Neuronal stem cell (in vitro differentiated cells): Measurements from ENCODE around the gene CFAP97D2.

Source experiments
- DNase-seq: peaks from one replicate; pipeline ENCODE4 v3.0.0-alpha.2; 2013; ENCODE audit warnings: low spot score
- H2AFZ ChIP-seq: one replicate; pipeline ENCODE4 v1.6.1; 2013; ENCODE audit warnings: mild to moderate bottlenecking, low read length, inconsistent platforms
- H2AK5ac ChIP-seq: 2 replicates; pipeline ENCODE4 v1.6.1; 2013; ENCODE audit warnings: low read depth, mild to moderate bottlenecking, inconsistent platforms, low read length, moderate library complexity, mixed read lengths
- H2BK120ac ChIP-seq: 2 replicates; pipeline ENCODE4 v1.6.1; 2013; ENCODE audit warnings: low read depth, mild to moderate bottlenecking, inconsistent platforms, low read length, moderate library complexity, mixed read lengths
- H2BK12ac ChIP-seq: one replicate; pipeline ENCODE4 v1.6.1; 2013; ENCODE audit warnings: low read length, inconsistent platforms
- H2BK15ac ChIP-seq: 2 replicates; pipeline ENCODE4 v1.6.1; 2013; ENCODE audit warnings: mild to moderate bottlenecking, low read length, inconsistent platforms, mixed read lengths
- H2BK5ac ChIP-seq: one replicate; pipeline ENCODE4 v1.6.1; 2013; ENCODE audit warnings: inconsistent platforms, mild to moderate bottlenecking, low read length, moderate library complexity
- H3K14ac ChIP-seq: one replicate; pipeline ENCODE4 v1.6.1; 2013; ENCODE audit warnings: low read length, inconsistent platforms
- H3K18ac ChIP-seq: 2 replicates; pipeline ENCODE4 v1.6.1; 2013; ENCODE audit warnings: low read length, inconsistent platforms
- H3K23ac ChIP-seq: 2 replicates; pipeline ENCODE4 v1.6.1; 2013; ENCODE audit warnings: low read depth, mild to moderate bottlenecking, mixed read lengths, low read length, inconsistent platforms; ENCODE audit not compliant: poor library complexity
- H3K27ac ChIP-seq: replicated peaks from 3 replicates; pipeline ENCODE4 v1.5.1; 2013; ENCODE audit warnings: low read length, inconsistent platforms
- H3K27me3 ChIP-seq, 3 experiments: 2 replicates each; pipeline ENCODE4 v1.6.1; 2013; ENCODE audit warnings: low read length in 3 of 3, mild to moderate bottlenecking in 2 of 3, inconsistent platforms in 1 of 3, low read depth in 1 of 3, mixed read lengths in 1 of 3, moderate library complexity in 1 of 3; ENCODE audit not compliant: control insufficient read depth in 3 of 3, insufficient read depth in 3 of 3
- H3K36me3 ChIP-seq, 2 donors: replicated peaks in 1 of 2; 2 replicates each; pipeline ENCODE4 v1.6.1; 2013; ENCODE audit warnings: low read length in 2 of 2; ENCODE audit not compliant: control insufficient read depth in 2 of 2, insufficient read depth in 2 of 2
- H3K4ac ChIP-seq: 2 replicates; pipeline ENCODE4 v1.6.1; 2013; ENCODE audit warnings: inconsistent platforms, mild to moderate bottlenecking, low read length, moderate library complexity
- H3K4me1 ChIP-seq, 2 donors: 1 replicate in 1 of 2; 2 replicates in 1 of 2; pipeline ENCODE4 v1.6.1; 2013; ENCODE audit warnings: low read length in 2 of 2, low read depth in 1 of 2; ENCODE audit not compliant: control insufficient read depth in 2 of 2, insufficient read depth in 1 of 2
- H3K4me2 ChIP-seq: one replicate; pipeline ENCODE4 v1.6.1; 2013; ENCODE audit warnings: mild to moderate bottlenecking, low read length, inconsistent platforms; ENCODE audit not compliant: insufficient read depth, poor library complexity, severe bottlenecking
- H3K4me3 ChIP-seq, 2 donors: 2 replicates each; pipeline ENCODE4 v1.5.1; 2013; ENCODE audit warnings: low read length in 2 of 2, mild to moderate bottlenecking in 2 of 2, inconsistent platforms in 1 of 2, moderate library complexity in 1 of 2
- H3K79me1 ChIP-seq: one replicate; pipeline ENCODE4 v1.6.1; 2013; ENCODE audit warnings: low read depth, mild to moderate bottlenecking, inconsistent platforms, low read length, moderate library complexity
- H3K9ac ChIP-seq: one replicate; pipeline ENCODE4 v1.6.1; 2013; ENCODE audit warnings: mild to moderate bottlenecking, low read depth, low read length, inconsistent platforms; ENCODE audit not compliant: poor library complexity
- H3K9me3 ChIP-seq, 2 donors: replicated peaks in 1 of 2; 2 replicates each; pipeline versions ENCODE3 to v1.6.1; 2013; ENCODE audit warnings: low read length in 2 of 2, mild to moderate bottlenecking in 2 of 2, inconsistent platforms in 1 of 2, low read depth in 1 of 2, mixed read lengths in 1 of 2, moderate library complexity in 1 of 2; ENCODE audit not compliant: control insufficient read depth in 2 of 2, insufficient read depth in 1 of 2
- H4K8ac ChIP-seq: one replicate; pipeline ENCODE4 v1.6.1; 2013; ENCODE audit warnings: low read depth, mild to moderate bottlenecking, inconsistent platforms, low read length, moderate library complexity
- H4K91ac ChIP-seq: one replicate; pipeline ENCODE4 v1.6.1; 2013; ENCODE audit warnings: low read length, low read depth, mild to moderate bottlenecking, inconsistent platforms; ENCODE audit not compliant: poor library complexity
- WGBS, 2 donors: extraction: QIAGEN DNeasy Blood & Tissue Kit; methylation state at CpG; one replicate each; pipeline ENCODE4 v1.1.7; 2013; ENCODE audit warnings: missing lambda C conversion rate in 2 of 2, mixed read lengths in 1 of 2; ENCODE audit not compliant: insufficient read length in 2 of 2, insufficient replicate concordance in 1 of 2; ENCODE audit errors: extremely low coverage in 2 of 2; 5-methylcytosine and 5-hydroxymethylcytosine counted together

Gene CFAP97D2

DNA sequence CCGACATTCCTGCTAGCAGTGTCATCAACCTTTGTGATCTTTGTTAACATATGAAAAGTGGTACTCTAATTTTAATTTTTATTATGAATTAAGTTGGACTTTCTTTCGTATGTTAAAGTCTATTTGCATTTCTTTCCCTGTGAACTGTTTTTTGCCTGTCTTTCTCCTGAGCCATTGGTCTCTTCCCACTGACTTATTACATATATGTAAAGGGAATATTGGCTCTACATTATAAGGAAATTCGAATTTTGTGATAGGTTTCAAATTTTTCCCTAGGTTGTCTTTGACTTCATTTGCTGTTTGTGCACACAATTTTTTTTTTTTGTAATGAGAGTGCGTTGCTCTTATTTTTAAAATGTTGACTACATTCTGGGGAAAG is 55.2 kb downstream of the CFAP97D2 start:
- Histone ChIP-seq H3K27ac (no peak overlapping the region), H2BK12ac (no peak overlapping the region), H4K8ac (no peak overlapping the region), H3K4ac (no peak overlapping the region), H3K14ac (no peak overlapping the region), H3K9ac (no peak overlapping the region), H3K18ac (peak overlapping the region; percentile 83), H3K4me2 (peak overlapping the region; percentile 45), H2BK5ac (peak overlapping the region; percentile 87), H4K91ac (no peak overlapping the region), H3K9me3 (no peaks in the 10 kb centered on the region), H2AFZ (peak overlapping the region; percentile 97), H2BK15ac (no peak overlapping the region), H3K27me3 (peaks cover 0 to 5% (median 3%) of the 10 kb centered on the region in 3 experiments), H3K36me3 (peaks cover 15 to 36% of the 10 kb centered on the region in 2 donors), H3K79me1 (peaks cover 8% of the 10 kb centered on the region), H2AK5ac (no peak overlapping the region), H3K4me3 (peak overlapping the region in 1 of 2 donors; percentile 93), H3K23ac (no peak overlapping the region), H3K4me1 (peaks cover 6 to 14% of the 10 kb centered on the region in 2 donors), H2BK120ac (no peak overlapping the region)
- no CpG with 5 or more reads among the region's 4 CpGs for WGBS, 2 donors
- DNase-seq, result no peak

DNA sequence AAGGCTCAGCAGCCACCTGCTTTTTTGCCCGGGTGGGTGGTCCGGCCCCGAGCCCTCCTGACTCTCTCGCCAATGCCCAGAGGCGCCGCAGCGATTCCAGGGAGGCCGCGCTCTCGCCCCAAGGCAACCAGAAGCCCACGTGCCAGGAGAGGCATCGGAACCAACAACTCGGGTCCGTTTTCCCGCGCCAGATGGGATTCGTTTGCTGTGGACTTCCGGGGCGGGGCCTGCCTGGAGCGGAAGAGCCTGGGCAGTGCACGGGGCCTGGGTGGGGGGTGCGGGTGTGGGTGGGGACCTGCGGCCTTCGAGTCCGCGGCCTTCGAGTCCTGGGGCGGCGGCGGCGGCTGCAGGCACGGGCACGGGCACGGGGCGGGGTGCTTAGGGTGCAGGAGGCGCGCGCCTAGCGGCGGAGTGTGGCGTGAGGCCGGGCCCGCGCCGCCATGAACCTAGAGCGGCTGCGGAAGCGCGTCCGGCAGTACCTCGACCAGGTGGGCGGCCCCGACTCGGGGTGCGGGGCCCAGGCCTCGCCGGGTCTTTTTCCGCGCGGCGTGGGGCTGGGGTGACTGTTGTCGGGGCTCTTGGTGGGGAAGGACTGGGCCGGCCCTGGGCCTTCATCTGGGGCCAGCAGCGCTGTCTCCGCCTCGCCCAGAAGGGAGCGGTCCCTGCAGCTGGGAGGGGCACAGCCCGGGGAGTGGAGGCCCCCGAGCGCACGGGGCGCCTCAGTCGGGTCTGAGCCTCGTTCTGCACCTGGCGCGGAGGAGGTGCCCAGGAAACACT is 55.8 kb downstream of the CFAP97D2 start, which contains the start of gene CDC16:
Gene CDC16 (plus strand): TSS at position 253 of the 777 bp plus-strand sequence. CDS start 188 bp downstream, at position 441.
- Histone ChIP-seq H2AK5ac (peak within 1 kb of the TSS; percentile 92), H4K8ac (peak within 1 kb of the TSS; percentile 17), H3K4me2 (peak within 1 kb of the TSS; percentile 86), H3K9ac (peak within 1 kb of the TSS; percentile 93), H3K36me3 (peaks cover 18 to 42% of the 10 kb centered on the region in 2 donors), H3K79me1 (peaks cover 8% of the 10 kb centered on the region), H3K23ac (peak within 1 kb of the TSS; percentile 99), H2BK12ac (no peak within 1 kb of the TSS), H3K9me3 (no peaks in the 10 kb centered on the region), H3K4ac (peak within 1 kb of the TSS; percentile 76), H3K18ac (peak within 1 kb of the TSS; percentile 96), H2BK5ac (peak within 1 kb of the TSS; percentile 87), H2AFZ (peak within 1 kb of the TSS; percentile 97), H3K4me1 (peaks cover 6 to 11% of the 10 kb centered on the region in 2 donors), H2BK15ac (no peak within 1 kb of the TSS), H3K4me3 (peak within 1 kb of the TSS; percentile 93 to 96), H2BK120ac (no peak within 1 kb of the TSS), H3K14ac (peak within 1 kb of the TSS; percentile 71), H4K91ac (no peak within 1 kb of the TSS), H3K27me3 (peaks cover 0 to 5% (median 3%) of the 10 kb centered on the region in 3 experiments), H3K27ac (peak within 1 kb of the TSS; percentile 39)
- WGBS, 2 donors, result no CpG with 5 or more reads among the region's 76 CpGs
- peak; percentile 71 for DNase-seq

DNA sequence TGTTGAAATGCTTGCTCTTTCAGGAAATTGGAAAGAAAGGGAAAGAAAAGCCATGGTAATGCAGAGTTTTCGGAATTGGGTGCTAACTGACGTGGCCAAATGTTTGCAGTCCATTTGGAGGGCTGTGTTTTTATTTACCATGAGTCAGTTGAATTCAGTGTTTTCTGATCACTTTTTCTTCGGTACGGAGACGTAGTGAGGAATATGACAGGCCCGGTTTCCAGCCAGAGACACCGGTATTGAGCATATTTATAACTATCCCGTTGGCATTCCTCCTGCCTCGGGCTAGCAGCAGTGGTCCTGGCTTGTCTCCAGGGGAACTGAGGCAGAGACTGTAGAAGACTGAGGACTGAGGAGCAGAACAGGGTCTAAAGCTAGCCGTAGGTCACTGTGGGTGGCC is 56.6 kb downstream of the CFAP97D2 start:
- H3K36me3 ChIP-seq, result peaks cover 18 to 51% of the 10 kb centered on the region in 2 donors
- H3K9me3 ChIP-seq, result no peaks in the 10 kb centered on the region
- peaks cover 0 to 3% (median 0%) of the 10 kb centered on the region in 3 experiments for H3K27me3 ChIP-seq
- WGBS, 2 donors, result no CpG with 5 or more reads among the region's 10 CpGs
- no peak overlapping the region for H4K91ac ChIP-seq
- peaks cover 8% of the 10 kb centered on the region for H3K79me1 ChIP-seq
- no peak overlapping the region for H2AK5ac ChIP-seq
- no peak overlapping the region for H2BK12ac ChIP-seq
- no peak overlapping the region for H3K27ac ChIP-seq
- H3K4ac ChIP-seq, result no peak overlapping the region
- H3K18ac ChIP-seq, result no peak overlapping the region
- H3K4me3 ChIP-seq, result peak overlapping the region in 1 of 2 donors; percentile 93
- no peak overlapping the region for H3K14ac ChIP-seq
- H3K4me1 ChIP-seq, result peaks cover 4 to 9% of the 10 kb centered on the region in 2 donors
- H2BK15ac ChIP-seq, result no peak overlapping the region
- H4K8ac ChIP-seq, result no peak overlapping the region
- no peak overlapping the region for H2BK5ac ChIP-seq
- no peak overlapping the region for H3K23ac ChIP-seq
- no peak overlapping the region for H2AFZ ChIP-seq
- H3K4me2 ChIP-seq, result peak overlapping the region; percentile 86
- H3K9ac ChIP-seq, result no peak overlapping the region
- H2BK120ac ChIP-seq, result no peak overlapping the region
- DNase-seq, result no peak

DNA sequence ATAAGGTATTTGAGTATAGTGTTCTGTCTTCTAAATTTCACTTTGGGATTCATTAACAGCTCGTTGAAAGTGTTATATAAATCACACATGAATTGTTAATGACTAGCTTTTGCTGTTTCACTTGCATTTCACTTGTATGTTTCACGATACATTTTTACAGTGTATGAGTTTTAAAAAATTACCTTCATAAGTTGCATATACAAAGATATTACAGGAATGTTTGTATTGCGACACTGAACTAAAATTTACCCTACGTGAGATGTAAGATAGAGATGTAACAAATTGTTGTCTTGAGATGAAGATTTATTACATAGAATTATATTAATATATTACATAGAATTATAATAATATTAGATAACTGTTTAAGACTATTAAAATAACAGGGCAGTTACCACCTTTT is 57.2 kb downstream of the CFAP97D2 start:
- H3K23ac ChIP-seq, result no peak overlapping the region
- no peak overlapping the region for H2AFZ ChIP-seq
- no peak overlapping the region for H3K9ac ChIP-seq
- WGBS, 2 donors, result no CpG with 5 or more reads among the region's 4 CpGs
- no peak overlapping the region for H2BK15ac ChIP-seq
- H3K79me1 ChIP-seq, result peaks cover 8% of the 10 kb centered on the region
- no peak overlapping the region for H3K14ac ChIP-seq
- no peak overlapping the region for H3K27ac ChIP-seq
- no peak overlapping the region for H2BK12ac ChIP-seq
- H3K9me3 ChIP-seq, result no peaks in the 10 kb centered on the region
- H3K4ac ChIP-seq, result no peak overlapping the region
- no peak overlapping the region for H4K91ac ChIP-seq
- no peak overlapping the region for H4K8ac ChIP-seq
- H3K18ac ChIP-seq, result no peak overlapping the region
- no peak for DNase-seq
- H3K36me3 ChIP-seq, result peaks cover 22 to 56% of the 10 kb centered on the region in 2 donors
- peaks cover 4 to 9% of the 10 kb centered on the region in 2 donors for H3K4me1 ChIP-seq
- H2AK5ac ChIP-seq, result no peak overlapping the region
- H2BK5ac ChIP-seq, result no peak overlapping the region
- peaks cover 0 to 3% (median 0%) of the 10 kb centered on the region in 3 experiments for H3K27me3 ChIP-seq
- no peak overlapping the region for H3K4me2 ChIP-seq
- no peak overlapping the region for H2BK120ac ChIP-seq
- H3K4me3 ChIP-seq, result peak overlapping the region in 1 of 2 donors; percentile 93
